C4-2B (cell line): Measurements from ENCODE around the gene PCARE.

ENCODE experiments used
- H3K27ac ChIP-seq: fragments of 450-650 bp; 2 replicates; pipeline ENCODE4 v1.5.1; 2017
- ZFX ChIP-seq: fragments of 450-650 bp; IDR thresholded peaks from 2 replicates; pipeline ENCODE4 v1.6.1; 2017
- TF ChIP-seq, protein P1 (sequence below): fragments of 450-650 bp; conservative IDR thresholded peaks from 2 replicates; pipeline ENCODE4 v1.5.1; 2017; ENCODE audit warnings: mild to moderate bottlenecking

Gene PCARE

DNA sequence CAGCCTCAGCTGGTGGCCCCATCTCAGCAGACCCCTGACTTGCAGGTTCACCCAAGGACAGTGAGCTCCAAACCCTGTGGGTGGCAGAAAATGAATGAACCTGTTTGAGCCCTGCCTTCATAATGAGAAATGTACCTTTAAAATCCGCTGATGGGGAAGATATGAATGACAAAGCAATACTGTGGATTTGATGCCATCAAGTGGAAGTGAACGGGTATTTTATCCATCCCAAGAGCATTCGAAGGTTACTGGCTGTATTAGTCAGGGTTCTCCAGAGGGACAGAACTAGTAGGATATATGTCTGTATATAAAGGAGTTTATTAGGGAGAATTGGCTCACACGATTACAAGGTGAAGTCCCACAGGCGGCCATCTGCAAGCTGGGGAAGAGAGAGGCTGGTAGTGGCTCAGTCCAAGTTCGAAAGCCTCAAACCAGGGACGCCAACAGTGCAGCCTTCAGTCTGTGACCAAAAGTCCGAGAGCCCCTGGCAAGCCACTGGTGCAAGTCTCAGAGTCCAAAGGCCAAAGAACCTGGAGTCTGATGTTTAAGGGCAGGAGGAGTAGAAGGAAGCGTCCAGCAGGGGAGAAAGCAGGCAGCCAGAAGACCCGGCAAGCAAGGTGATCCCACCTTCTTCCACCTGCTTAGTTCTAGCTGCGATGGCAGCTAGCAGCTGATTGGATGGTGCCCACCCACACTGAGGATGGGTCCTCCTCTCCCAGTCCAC is 61.1 kb downstream of the PCARE start:
- TF ChIP-seq, protein P1, sequence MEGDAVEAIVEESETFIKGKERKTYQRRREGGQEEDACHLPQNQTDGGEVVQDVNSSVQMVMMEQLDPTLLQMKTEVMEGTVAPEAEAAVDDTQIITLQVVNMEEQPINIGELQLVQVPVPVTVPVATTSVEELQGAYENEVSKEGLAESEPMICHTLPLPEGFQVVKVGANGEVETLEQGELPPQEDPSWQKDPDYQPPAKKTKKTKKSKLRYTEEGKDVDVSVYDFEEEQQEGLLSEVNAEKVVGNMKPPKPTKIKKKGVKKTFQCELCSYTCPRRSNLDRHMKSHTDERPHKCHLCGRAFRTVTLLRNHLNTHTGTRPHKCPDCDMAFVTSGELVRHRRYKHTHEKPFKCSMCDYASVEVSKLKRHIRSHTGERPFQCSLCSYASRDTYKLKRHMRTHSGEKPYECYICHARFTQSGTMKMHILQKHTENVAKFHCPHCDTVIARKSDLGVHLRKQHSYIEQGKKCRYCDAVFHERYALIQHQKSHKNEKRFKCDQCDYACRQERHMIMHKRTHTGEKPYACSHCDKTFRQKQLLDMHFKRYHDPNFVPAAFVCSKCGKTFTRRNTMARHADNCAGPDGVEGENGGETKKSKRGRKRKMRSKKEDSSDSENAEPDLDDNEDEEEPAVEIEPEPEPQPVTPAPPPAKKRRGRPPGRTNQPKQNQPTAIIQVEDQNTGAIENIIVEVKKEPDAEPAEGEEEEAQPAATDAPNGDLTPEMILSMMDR: no peak
- no peak for TF ChIP-seq ZFX
- no peak overlapping the region for H3K27ac ChIP-seq

DNA sequence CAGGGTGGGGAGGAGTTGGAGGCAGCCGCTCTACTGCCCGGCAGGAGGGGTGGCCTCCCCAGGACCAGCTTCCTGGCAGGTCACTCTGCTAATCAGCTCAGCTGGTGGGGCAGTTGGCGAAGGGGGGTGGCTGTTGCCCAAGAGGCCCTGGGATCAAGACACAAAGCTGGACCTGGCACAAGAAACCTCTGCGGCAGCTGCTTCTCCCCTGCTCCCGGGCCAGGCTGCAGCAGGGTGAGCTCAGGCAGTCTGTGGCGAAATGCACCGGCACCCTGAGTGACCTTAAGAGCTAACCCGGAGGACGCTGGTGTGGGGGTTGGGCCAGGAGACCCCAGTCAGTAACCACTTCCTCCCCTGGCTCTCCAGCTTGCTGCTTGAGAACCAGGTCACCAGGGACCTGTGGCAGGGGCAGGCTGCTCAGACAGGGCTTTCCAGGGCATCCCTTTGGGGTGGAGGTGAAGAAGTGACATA is 62.1 kb downstream of the PCARE start:
- TF ChIP-seq, protein P1: no peak
- no peak for TF ChIP-seq ZFX
- no peak overlapping the region for H3K27ac ChIP-seq
